ENCODE data around the gene TNF.

DNA sequence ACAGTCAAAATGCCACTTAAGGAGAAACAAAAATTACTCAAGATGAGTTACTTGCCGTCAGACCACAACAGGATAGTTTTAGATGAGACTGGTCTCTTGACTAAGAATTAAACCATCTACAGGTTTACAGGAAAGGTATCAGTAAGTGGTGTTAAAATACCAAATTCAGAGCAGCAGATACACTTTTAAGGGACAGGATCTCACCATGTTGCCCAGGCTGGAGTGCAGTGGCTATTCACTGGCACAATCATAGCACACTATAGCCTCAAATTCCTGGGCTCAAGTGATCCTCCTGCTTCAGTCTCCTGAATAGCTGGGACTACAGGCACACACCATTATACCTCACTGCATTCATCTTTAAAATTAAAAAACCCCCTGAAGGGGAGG lies 41.9 kb upstream of the TNF start:
- TF ChIP-seq, protein P1, sequence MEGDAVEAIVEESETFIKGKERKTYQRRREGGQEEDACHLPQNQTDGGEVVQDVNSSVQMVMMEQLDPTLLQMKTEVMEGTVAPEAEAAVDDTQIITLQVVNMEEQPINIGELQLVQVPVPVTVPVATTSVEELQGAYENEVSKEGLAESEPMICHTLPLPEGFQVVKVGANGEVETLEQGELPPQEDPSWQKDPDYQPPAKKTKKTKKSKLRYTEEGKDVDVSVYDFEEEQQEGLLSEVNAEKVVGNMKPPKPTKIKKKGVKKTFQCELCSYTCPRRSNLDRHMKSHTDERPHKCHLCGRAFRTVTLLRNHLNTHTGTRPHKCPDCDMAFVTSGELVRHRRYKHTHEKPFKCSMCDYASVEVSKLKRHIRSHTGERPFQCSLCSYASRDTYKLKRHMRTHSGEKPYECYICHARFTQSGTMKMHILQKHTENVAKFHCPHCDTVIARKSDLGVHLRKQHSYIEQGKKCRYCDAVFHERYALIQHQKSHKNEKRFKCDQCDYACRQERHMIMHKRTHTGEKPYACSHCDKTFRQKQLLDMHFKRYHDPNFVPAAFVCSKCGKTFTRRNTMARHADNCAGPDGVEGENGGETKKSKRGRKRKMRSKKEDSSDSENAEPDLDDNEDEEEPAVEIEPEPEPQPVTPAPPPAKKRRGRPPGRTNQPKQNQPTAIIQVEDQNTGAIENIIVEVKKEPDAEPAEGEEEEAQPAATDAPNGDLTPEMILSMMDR (IDR thresholded peaks at IDR 0.05; ENCODE audit: low read depth, low read length), result no peak
- no peak for TF ChIP-seq POLR2A (IDR thresholded peaks at IDR 0.05; ENCODE audit: extremely low read depth, insufficient read length)

All from NB4 (cell line).